ENCODE data around the gene ROR1.

GRCh38 chr1:63980740-63981407 lies 207.1 kb downstream of the ROR1 start:
- TF ChIP-seq CTCF (conservative IDR thresholded peaks at IDR 0.05; ENCODE audit: low read length) (no peak), EZH2phosphoT487 (IDR thresholded peaks at IDR 0.05; ENCODE audit: borderline replicate concordance, low read depth, low read length) (no peak)

Measured in OCI-LY7 (cell line).